ENCODE results near the gene CCL2.
A peak's percentile ranks its signal among the peaks of the same experiment; 100 is the strongest.

Gene CCL2

GRCh38 chr17:34283571-34283970, 28.5 kb downstream of the CCL2 start:
- no peak for DNase-seq (ENCODE audit: low read depth)
- no peak for TF ChIP-seq CTCF (conservative IDR thresholded peaks at IDR 0.05; ENCODE audit: low read depth, low read length)
- H3K4me3 ChIP-seq (ENCODE audit: low read depth, low read length) = no peak overlapping the region

- no peak for DNase-seq (ENCODE audit: low read depth)
- H3K4me3 ChIP-seq (ENCODE audit: low read depth, low read length) = no peak within 1 kb of the TSS
- no peak for TF ChIP-seq CTCF (conservative IDR thresholded peaks at IDR 0.05; ENCODE audit: low read depth, low read length)
Observed at GRCh38 chr17:34285286-34285792, 30.3 kb downstream of the CCL2 start, which contains the start of gene CCL11. TSS of gene CCL11 (plus strand) at chr17:34285742. CDS start at chr17:34285809, 67 bp downstream.

- no peak overlapping the region for H3K4me3 ChIP-seq (ENCODE audit: low read depth, low read length)
- TF ChIP-seq CTCF (conservative IDR thresholded peaks at IDR 0.05; ENCODE audit: low read depth, low read length) = no peak
- no peak for DNase-seq (ENCODE audit: low read depth)
Observed at GRCh38 chr17:34287875-34288274, 32.8 kb downstream of the CCL2 start.

GRCh38 chr17:34290586-34290985, 35.5 kb downstream of the CCL2 start:
- DNase-seq (ENCODE audit: low read depth) = no peak
- no peak overlapping the region for H3K4me3 ChIP-seq (ENCODE audit: low read depth, low read length)
- TF ChIP-seq CTCF (conservative IDR thresholded peaks at IDR 0.05; ENCODE audit: low read depth, low read length) = no peak

- DNase-seq (ENCODE audit: low read depth) = no peak
- no peak overlapping the region for H3K4me3 ChIP-seq (ENCODE audit: low read depth, low read length)
- TF ChIP-seq CTCF (conservative IDR thresholded peaks at IDR 0.05; ENCODE audit: low read depth, low read length) = no peak
Observed at GRCh38 chr17:34291721-34292348, 36.8 kb downstream of the CCL2 start.

GRCh38 chr17:34299027-34299426, 43.9 kb downstream of the CCL2 start:
- no peak for TF ChIP-seq CTCF (conservative IDR thresholded peaks at IDR 0.05; ENCODE audit: low read depth, low read length)
- DNase-seq (ENCODE audit: low read depth) = no peak
- no peak overlapping the region for H3K4me3 ChIP-seq (ENCODE audit: low read depth, low read length)

GRCh38 chr17:34299956-34300577, 45.0 kb downstream of the CCL2 start:
- peak; percentile 70 for DNase-seq (ENCODE audit: low read depth)

More at GRCh38 chr17:34299956-34300577, 45.0 kb downstream of the CCL2 start:
- H3K4me3 ChIP-seq (ENCODE audit: low read depth, low read length) = no peak overlapping the region
- TF ChIP-seq CTCF (conservative IDR thresholded peaks at IDR 0.05; ENCODE audit: low read depth, low read length) = no peak
